Hematopoietic multipotent progenitor cell treated with erythropoietin and hydrocortisone succinate and interleukin-3 and kit ligand, for 17 days (in vitro differentiated cells): ENCODE results near the gene KARS1.

Source experiments
- DNase-seq: peaks from one replicate; pipeline ENCODE4 v3.0.0-alpha.2; 2015; ENCODE audit warnings: low spot score

KARS1 gene

GRCh38 chr16:75647492-75648264, at the start of gene KARS1, which contains the start of gene TERF2IP:
Gene KARS1 (minus strand): TSS chr16:75647665. CDS start chr16:75647639, 26 bp downstream.
Gene TERF2IP (plus strand): TSS chr16:75647773. CDS start chr16:75647883, 110 bp downstream.
- peak; percentile 95 for DNase-seq

- DNase-seq: peak; percentile 66
These were observed 48.2 kb upstream of the KARS1 start for GRCh38 chr16:75695708-75696107.

GRCh38 chr16:75687361-75687760, 39.9 kb upstream of the KARS1 start:
- no peak for DNase-seq

- DNase-seq: no peak
These were observed 34.8 kb upstream of the KARS1 start for GRCh38 chr16:75682308-75682707.

GRCh38 chr16:75679366-75679765, 31.9 kb upstream of the KARS1 start:
- DNase-seq: no peak

- no peak for DNase-seq
These were observed 29.4 kb upstream of the KARS1 start, which contains the start of gene CPHXL2 for GRCh38 chr16:75676909-75677308. Gene CPHXL2 (minus strand): TSS chr16:75677009. CDS start chr16:75676999, 10 bp downstream.

- DNase-seq: no peak
These were observed 20.0 kb upstream of the KARS1 start for GRCh38 chr16:75667503-75667902.

- no peak for DNase-seq
These were observed 13.3 kb upstream of the KARS1 start for GRCh38 chr16:75660726-75661302.

GRCh38 chr16:75660321-75660720, 12.9 kb upstream of the KARS1 start:
- no peak for DNase-seq

- DNase-seq: no peak
These were observed 10.7 kb upstream of the KARS1 start for GRCh38 chr16:75658175-75658574.

GRCh38 chr16:75653922-75654321, 6.5 kb upstream of the KARS1 start:
- DNase-seq: peak; percentile 57

- DNase-seq: peak; percentile 91
These were observed 1.0 kb upstream of the KARS1 start for GRCh38 chr16:75648265-75649076.

GRCh38 chr16:75647112-75647491, 363 bp downstream of the KARS1 start:
- no peak for DNase-seq

- DNase-seq: no peak
These were observed 3.0 kb downstream of the KARS1 start for GRCh38 chr16:75644240-75645012.

GRCh38 chr16:75640598-75640997, 6.9 kb downstream of the KARS1 start:
- no peak for DNase-seq

- no peak for DNase-seq
These were observed 12.4 kb downstream of the KARS1 start for GRCh38 chr16:75635036-75635435.

- no peak for DNase-seq
These were observed 14.6 kb downstream of the KARS1 start for GRCh38 chr16:75632857-75633256.

- no peak for DNase-seq
These were observed 17.4 kb downstream of the KARS1 start for GRCh38 chr16:75630052-75630451.

- no peak for DNase-seq
These were observed 18.3 kb downstream of the KARS1 start for GRCh38 chr16:75629132-75629531.

- DNase-seq: no peak
These were observed 19.1 kb downstream of the KARS1 start for GRCh38 chr16:75628351-75628750.

- DNase-seq: no peak
These were observed 19.6 kb downstream of the KARS1 start for GRCh38 chr16:75627851-75628250.

GRCh38 chr16:75626806-75627205, 20.7 kb downstream of the KARS1 start:
- DNase-seq: no peak
